K562 (cell line): ENCODE data around the gene ACO2. TPM values are rescaled to one million over a fixed set of nuclear protein-coding genes. Genes with fewer than 3 reads are reported as not detected.

Experiments used
- BDP1 ChIP-seq: IDR thresholded peaks from 3 replicates; pipeline ENCODE4 v1.6.1; 2011; ENCODE audit not compliant: insufficient read length, insufficient read depth
- KLF6 ChIP-seq: fragments of 250-450 bp; sonication (Bioruptor Pico); IDR thresholded peaks from 2 replicates; pipeline ENCODE4 v1.4.0; 2020; ENCODE audit warnings: mild to moderate bottlenecking, moderate library complexity, borderline replicate concordance
- PHF8 ChIP-seq: fragments of 200-600 bp; sonication (generic); IDR thresholded peaks from 2 replicates; pipeline ENCODE4 v1.6.1; 2012; ENCODE audit warnings: mixed run types, mild to moderate bottlenecking, inconsistent platforms, low read length, moderate library complexity, borderline replicate concordance
- PRMT5 ChIP-seq: sonication (generic); formaldehyde crosslinking; IDR thresholded peaks from 2 replicates; pipeline ENCODE4 v1.5.0; 2020; ENCODE audit warnings: missing genetic modification reagents
- REST ChIP-seq, 2 experiments: fragments of 450-650 bp; formaldehyde crosslinking in 1 of 2; IDR thresholded peaks; 2 replicates each; pipeline versions ENCODE4 v1.4.0 to v1.6.1; 2014 to 2020; ENCODE audit warnings: mild to moderate bottlenecking in 2 of 2, borderline replicate concordance in 1 of 2, low read depth in 1 of 2
- RREB1 ChIP-seq: fragments of 250-450 bp; sonication (Bioruptor Pico); IDR thresholded peaks from 2 replicates; pipeline ENCODE4 v1.4.0; 2020
- SAP30 ChIP-seq: fragments of 200-600 bp; sonication (generic); IDR thresholded peaks from 2 replicates; pipeline ENCODE4 v1.6.1; 2012; ENCODE audit warnings: borderline replicate concordance, low read depth, mild to moderate bottlenecking, moderate library complexity, low read length, control low read depth, inconsistent platforms; ENCODE audit not compliant: insufficient read depth, poor library complexity, severe bottlenecking
- XRCC5 ChIP-seq: fragments of 200-400 bp; formaldehyde crosslinking; IDR thresholded peaks from 2 replicates; pipeline ENCODE4 v1.6.1; 2017; ENCODE audit warnings: low read depth, mild to moderate bottlenecking, low read length
- polyA plus RNA-seq, 8 experiments: library from polyadenylated mRNA; depleted of rRNA in 4 of 8; stranded (reverse) in 5 of 8; unstranded in 3 of 8; fragments of >200 nt; fragmentation: Nextera tagmentation in 2 of 8; fragmentation: Illumina TruSeq in 1 of 8; extraction: Ambion mirVana in 2 of 8; extraction: Trizol in 1 of 8; gene quantifications; 2 replicates each; pipeline versions ENCODE4 v1.2.1 to v1.2.3, GENCODE V29; 2011 to 2014; ENCODE audit warnings: inconsistent platforms in 1 of 8, missing spikeins in 1 of 8
- total RNA-seq, 7 experiments: library from RNA; depleted of rRNA in 6 of 7; stranded (reverse); fragments of >200 nt in 6 of 7; fragmentation: Illumina TruSeq in 2 of 7; extraction: Trizol in 2 of 7; gene quantifications; 2 replicates each; pipeline versions ENCODE4 v1.2.1 to v1.2.3, GENCODE V29; 2011 to 2021; ENCODE audit warnings: low replicate concordance in 1 of 7
- TF ChIP-seq, protein P1 (sequence below): fragments of 200-800 bp; sonication (Bioruptor generic); IDR thresholded peaks from 2 replicates; pipeline ENCODE4 v1.6.1; 2017; ENCODE audit warnings: missing genetic modification characterization, missing compliant biosample characterization

The ACO2 gene
- total and polyA plus RNA-seq, 9 of the 15 experiments (the other 6 are each of a cell fraction or from before 2014, with no cell fraction given), result 16.2 to 119 (median 43.2) TPM

GRCh38 chr22:41517172-41518047 is 48.5 kb downstream of the ACO2 start (continued):
- no peak for TF ChIP-seq RREB1
- TF ChIP-seq, protein P1, sequence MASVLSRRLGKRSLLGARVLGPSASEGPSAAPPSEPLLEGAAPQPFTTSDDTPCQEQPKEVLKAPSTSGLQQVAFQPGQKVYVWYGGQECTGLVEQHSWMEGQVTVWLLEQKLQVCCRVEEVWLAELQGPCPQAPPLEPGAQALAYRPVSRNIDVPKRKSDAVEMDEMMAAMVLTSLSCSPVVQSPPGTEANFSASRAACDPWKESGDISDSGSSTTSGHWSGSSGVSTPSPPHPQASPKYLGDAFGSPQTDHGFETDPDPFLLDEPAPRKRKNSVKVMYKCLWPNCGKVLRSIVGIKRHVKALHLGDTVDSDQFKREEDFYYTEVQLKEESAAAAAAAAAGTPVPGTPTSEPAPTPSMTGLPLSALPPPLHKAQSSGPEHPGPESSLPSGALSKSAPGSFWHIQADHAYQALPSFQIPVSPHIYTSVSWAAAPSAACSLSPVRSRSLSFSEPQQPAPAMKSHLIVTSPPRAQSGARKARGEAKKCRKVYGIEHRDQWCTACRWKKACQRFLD (CRISPR knock-in tag), result no peak
- TF ChIP-seq SAP30, result no peak
- no peak for TF ChIP-seq BDP1
- 0 out of 2 replicates have a peak, but pooled peaks have one; percentile 21 for TF ChIP-seq XRCC5
- no peak for TF ChIP-seq PHF8
- no peak for TF ChIP-seq KLF6 (CRISPR knock-in tag)
- TF ChIP-seq REST (IDR thresholded peaks at IDR 0.05; ENCODE audit: borderline replicate concordance), result peak; percentile 45
- no peak for TF ChIP-seq REST (CRISPR knock-in tag; IDR thresholded peaks at IDR 0.05; ENCODE audit: low read depth)
- no peak for TF ChIP-seq PRMT5
